ENCODE data around the gene CYTIP. TPM values are rescaled to one million over a fixed set of nuclear protein-coding genes. Genes with fewer than 3 reads are reported as not detected.
A peak's percentile ranks its signal among the peaks of the same experiment; 100 is the strongest.

CYTIP gene
- total RNA-seq, 1 experiment from 2014 or later: 1.5 TPM

DNA sequence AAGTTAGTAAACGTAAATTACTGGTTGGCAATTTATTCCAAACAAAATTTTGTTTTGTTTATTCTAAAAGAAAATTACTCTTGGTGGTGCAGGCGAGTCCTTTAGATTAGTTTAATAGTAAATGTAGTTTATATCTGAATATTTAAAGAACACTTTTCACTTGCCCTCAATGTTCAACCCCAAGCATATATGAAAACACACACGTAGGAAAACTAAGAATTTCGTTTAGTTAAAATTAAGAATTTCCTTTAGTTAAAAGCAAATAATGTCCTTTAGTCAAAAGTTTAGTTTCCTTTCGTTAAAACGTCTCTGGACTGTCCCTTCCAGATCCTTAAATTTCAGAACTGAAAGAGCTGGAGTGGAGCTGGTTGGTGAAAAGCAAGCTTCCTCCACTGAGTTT is 19.1 kb upstream of the CYTIP start:
- DNase-seq (ENCODE audit: low read depth): no peak

DNA sequence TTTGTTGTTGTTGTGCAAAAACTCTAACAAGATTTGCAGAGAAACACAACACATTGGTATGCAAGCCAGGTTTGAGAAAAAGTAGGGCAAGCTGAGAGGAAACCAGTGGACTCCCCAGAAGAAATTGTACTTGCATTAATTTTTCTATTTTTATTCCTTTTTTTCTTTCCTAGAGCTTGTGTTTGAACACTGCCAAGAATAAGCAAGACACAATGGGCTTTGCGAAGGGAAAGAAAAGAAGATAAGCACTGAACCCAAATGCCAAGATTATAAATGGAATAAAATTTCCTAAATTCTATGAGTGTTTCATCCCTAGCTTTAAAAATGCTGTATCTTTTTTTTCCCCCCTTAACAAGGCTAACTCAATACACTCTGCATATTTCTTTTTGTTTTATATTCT is 17.0 kb upstream of the CYTIP start:
- DNase-seq (ENCODE audit: low read depth): no peak

DNA sequence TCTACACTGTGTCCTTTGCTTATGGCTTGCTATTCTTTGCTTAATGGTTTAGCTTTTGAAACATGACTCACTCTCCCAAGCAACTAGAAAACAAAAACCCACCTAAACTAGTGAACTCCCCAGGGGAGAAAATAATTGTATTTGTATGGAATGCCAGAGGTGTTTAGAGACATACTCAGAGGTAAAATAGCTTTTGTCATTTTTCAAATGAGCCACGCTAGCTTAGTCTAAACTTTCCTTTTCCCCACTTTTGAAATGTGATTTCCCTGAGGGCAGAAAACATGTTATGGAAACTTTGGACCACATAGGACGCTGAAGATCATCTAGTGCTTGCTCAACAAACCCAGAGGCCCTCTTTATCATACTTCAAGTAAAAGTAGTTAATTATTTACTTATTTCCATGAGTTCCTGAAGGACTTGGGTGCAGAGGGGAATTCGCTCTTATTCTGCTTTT is 16.5 kb upstream of the CYTIP start:
- peak; percentile 82 for DNase-seq (ENCODE audit: low read depth)

DNA sequence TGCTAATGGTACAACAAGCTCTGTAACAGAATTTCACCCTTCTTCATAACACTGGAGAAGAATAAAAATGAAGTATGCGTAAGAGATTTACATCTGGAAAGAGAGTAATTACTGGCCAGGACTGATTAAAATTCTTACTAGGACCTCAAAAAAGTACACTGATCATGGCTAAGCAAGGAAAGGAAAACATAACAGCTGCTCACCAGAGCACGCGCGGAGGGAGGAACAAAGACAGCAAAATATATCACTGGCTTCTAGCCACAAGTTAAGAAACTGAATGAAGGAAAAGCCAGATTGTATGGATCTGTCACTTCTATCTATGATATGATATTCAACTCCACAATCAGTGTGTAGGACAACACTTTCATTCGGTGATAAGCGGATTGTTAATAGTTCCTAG is 15.6 kb upstream of the CYTIP start:
- DNase-seq (ENCODE audit: low read depth): no peak

DNA sequence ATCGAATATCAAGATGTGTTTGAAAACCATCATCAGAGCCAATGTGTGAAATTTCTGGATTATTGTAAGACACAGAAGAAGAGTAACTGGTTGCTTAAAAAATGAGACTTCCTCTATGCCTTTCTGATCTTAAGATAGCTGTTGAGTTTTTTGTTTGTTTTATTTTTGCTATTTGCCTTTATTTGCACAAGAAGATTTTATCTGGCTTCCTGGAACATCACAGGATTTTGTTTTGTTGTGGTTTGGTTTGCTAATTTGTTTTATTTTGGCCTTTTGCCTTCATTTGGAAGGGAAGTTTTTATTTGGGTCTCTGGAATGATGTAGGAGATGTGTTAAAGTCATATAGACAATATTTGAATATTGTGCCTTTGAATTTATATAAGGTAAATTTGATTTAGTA is 3.9 kb upstream of the CYTIP start:
- no peak for DNase-seq (ENCODE audit: low read depth)

DNA sequence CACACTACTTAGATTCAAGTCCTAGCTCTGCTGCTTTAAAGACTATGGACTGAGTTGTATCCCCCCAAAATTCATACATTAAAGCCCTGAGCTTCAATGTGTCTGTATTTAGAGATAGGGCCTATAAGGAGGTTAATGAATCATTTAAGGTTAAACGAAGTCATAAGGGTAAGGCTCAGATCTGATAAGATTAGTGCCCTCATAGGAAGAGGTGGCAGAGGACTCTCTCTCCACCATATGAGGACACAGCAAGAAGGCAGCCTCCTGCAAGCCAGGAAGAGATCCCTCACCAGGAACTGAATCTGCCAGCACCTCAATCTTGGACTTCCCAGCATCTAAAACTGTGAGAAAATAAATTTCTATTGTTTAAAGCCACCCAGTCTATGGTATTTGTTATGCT is 3.1 kb upstream of the CYTIP start:
- no peak for DNase-seq (ENCODE audit: low read depth)

DNA sequence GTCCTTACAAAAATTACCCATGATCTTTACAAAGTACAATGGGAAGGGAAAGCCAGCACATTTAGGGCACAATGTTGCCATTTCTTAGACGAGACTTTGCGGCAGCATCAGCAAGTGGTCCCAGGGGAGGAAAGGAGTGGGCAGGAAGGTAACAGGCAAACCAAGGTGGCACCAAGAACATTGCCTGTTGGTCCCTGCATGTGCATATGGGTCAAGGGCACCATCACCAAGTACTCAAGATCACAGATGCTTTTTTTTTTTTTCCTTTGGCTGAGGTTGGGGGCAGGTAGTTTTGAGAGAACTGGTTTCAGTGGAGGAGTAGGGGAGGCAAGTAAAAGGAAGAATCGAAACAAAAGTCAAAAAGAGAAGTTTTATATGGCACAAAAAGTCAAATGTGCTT is 752 bp upstream of the CYTIP start:
- no peak for DNase-seq (ENCODE audit: low read depth)

DNA sequence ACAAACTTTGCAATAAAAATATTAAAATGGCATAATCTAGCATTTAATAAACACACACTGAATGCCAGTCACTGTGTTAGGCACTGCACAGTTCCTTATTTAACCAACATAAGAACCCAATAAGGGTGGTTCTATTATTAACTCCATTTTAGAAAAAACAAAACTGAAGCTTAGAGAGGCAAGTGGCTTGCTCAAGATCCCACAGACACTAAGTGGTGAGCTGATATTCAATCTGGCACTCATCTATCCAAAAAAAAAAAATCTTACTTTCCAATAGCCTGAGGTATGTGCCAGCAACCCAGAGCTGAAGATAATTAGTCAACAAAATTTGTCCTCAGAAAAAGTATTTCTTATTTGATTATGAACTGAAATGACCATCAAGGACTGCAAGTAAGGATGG is 799 bp downstream of the CYTIP start:
- no peak for DNase-seq (ENCODE audit: low read depth)

DNA sequence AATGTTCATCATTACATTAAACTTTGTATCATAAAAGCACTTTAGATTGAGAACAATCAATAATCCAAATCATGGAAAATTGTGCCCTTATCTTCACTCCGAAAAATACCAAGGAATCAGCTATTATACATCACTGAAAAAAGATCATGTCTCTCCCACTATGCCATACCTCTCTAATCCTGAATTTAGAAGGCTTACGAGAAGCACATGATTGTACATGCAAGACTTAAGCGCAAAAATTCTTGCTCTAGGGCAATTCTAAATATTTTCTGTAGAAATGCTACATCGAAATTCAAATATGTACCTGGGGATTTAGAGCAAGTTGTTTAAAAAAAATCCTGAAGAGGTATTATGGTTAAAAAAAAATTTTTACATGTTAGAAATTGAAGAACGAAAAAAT is 1.3 kb downstream of the CYTIP start:
- no peak for DNase-seq (ENCODE audit: low read depth)

DNA sequence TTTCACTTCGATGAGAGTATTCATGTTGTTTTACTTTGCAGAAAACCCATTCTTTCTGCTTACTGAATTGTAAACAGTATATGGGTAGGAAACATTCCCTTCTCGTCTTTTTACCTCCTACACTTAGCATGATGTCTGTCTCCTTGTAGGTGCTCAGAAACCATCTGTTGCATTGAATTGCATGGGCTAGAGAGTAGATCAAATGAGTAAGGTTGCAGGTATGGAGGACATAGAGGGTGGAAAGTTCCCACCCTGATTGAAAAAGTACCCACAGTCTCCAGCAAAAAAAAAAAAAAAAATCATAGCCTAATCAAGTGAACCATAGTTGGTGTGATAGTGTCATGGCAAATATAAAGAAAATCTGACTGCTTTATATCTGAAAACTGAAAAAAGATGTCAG is 1.7 kb downstream of the CYTIP start:
- DNase-seq (ENCODE audit: low read depth): no peak

DNA sequence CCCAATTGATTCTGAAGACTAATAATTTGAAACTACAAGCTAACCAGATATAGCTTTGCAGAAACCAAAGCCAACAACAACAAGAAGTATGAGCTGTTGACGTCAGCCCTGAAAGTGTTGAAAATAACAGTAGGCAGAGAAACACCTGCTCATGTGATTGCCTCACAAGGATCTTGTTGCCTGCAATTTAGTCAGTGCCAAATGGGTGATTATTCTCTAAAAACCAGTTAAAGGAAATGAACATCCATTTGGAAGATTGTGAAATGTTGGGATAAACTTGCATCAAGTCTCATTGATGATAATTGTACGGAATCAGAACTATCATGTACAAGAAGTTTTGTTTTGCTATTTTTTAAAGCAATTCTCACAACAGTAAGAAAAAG is 2.8 kb downstream of the CYTIP start:
- no peak for DNase-seq (ENCODE audit: low read depth)

DNA sequence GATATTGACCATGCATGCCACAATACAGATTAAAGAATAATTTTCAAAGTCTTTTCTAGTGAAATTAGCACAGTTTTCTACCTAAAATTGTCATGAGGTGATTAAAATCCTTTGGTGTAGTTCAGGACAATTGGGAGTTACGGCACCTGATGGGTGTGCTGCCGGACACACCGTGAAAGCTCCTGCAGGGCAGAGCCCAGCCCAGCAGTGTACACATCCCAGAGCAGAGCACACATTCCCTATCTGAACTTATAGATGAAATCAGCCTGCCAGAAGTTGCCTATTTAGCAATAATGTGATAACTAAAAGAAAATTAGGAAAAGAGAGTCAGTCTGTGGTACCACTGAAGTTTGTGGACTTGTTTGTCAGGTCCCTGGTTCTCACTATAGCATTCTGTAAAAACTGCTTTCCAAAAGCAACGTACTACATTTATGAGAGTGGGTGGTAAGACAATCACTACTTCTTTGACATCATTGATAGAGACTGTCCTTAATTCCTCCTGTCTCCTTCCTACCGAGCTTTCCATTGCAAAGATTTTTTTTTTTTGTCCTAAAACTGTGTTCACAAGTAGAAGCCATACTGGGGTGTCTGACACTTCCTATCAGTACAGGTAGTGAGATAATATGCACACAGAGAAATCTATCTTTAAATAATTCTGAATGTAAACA is 3.4 kb downstream of the CYTIP start:
- DNase-seq (ENCODE audit: low read depth): no peak

DNA sequence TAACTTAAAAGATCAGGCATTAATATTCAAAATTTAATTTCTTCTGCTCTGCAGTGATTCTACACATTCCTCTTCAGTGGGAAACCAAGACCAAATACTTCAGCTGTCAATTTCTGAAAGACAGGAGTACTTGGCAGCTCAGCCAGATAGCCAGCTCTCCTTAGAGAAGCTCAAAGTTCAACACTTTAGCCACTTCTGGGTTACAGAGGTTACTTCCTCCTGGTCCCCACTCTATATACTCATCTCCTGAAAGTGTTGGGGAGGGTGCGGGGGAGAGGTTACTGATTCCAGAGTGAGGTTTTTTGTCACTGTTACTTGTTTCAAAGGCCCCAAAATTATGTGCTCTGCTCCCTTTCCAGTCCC is 4.1 kb downstream of the CYTIP start:
- no peak for DNase-seq (ENCODE audit: low read depth)

DNA sequence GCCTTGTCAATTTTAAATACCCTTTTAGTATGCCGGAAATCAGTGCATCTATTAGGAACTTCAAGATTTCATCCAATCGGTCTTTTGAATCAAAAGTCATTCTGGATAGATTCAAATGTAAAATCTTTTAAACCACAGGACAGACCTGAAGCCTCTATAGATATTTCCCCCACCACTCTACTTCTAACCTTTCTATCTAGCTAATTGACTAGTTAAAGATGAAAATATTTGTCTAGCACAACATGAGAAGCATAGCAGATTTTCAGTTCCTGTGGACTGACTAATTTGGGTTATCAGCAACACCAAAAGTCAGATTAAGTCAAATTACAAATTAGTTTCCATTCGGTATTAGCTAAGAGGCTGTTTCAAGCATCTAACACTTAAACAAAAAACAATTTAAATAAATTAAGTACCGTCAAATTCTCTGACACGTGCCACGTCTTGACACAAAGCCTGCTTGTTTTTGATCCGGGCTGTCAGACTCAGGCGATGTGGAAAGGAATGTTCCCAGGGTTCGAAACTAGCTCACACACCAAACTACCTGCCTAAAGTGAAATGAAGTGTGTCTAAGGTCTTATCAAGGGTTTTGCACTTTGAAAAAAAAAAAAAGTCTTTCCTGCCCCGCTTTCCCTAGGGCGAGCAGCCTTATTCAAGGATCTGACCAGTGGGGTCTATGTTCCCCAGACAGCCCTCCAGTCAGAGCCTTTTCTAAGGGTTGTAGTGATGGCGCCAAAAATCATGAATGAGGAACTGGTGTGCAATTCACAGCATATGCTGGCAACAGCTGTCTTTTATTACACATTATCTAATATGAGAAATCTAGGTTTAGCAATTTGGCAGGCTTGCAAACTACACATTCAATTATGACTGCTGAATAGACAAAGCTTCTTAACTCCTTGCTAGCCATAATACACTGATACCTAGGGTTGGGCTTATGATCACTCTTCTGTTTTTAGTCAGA is 4.7 kb downstream of the CYTIP start:
- no peak for DNase-seq (ENCODE audit: low read depth)

DNA sequence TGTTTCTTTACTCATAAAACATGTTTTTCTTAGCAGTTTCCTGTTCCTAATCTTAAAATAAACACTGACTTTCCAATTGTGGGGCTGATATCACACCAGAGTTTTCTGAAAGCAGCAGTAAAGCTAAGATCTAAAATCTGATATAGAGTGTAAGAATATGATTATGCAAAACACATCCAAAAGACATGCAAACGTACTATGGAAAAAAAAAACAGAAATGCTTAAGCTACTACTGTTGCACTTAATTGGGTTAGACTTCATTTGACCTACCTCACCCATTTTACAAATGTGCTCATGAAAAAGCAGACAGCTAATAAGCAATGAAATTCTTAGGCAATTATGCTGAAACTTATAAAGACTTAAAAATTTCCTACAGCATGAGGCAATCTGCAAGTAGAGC is 10.5 kb downstream of the CYTIP start:
- DNase-seq (ENCODE audit: low read depth): peak; percentile 13

DNA sequence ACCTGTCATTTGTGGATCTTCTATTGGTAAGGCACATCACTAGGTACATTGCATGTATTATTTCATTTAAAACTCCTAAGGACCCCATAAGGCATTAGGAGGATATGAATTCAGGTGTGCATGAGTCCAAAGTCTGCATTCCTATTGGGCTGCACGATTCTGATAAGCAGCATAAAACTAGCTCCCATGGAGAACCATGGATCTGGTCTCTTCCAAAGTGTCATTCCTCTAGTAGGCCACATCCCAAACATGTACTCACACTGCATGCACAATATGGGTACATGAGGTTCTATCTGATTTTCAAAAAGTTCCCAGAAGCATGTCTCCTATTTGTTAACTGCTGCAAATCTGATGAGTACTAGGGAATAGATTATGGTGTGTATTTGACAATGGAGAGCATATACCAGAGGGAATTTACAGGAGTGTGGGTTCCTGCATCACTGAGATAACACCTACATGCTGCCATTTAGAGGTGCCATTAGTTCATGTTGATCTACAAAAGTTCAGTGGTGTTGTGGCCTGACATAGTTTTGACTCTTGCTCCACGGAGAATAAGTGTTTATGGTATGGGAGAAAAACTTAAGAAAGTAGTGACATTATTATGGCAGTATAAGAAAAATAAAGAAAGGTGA is 11.3 kb downstream of the CYTIP start:
- DNase-seq (ENCODE audit: low read depth): no peak

DNA sequence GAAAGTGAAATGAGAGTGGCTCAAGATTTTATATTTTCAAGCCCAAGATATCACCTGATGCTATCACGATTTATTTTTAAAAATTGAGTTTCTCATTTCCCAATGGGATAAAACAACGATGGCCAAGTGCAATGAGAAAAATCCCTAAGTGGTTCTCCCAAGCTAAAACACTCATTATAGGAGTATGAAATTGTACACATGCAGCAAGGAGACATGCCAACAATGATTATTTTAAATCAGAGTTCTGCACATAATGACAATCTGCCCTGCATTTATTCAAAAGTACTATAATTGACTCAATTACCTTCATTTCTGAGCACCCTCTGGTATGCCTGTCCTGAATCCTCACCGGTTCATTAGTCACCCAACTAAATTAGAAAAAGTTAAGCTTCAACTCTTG is 12.7 kb downstream of the CYTIP start:
- DNase-seq (ENCODE audit: low read depth): no peak

DNA sequence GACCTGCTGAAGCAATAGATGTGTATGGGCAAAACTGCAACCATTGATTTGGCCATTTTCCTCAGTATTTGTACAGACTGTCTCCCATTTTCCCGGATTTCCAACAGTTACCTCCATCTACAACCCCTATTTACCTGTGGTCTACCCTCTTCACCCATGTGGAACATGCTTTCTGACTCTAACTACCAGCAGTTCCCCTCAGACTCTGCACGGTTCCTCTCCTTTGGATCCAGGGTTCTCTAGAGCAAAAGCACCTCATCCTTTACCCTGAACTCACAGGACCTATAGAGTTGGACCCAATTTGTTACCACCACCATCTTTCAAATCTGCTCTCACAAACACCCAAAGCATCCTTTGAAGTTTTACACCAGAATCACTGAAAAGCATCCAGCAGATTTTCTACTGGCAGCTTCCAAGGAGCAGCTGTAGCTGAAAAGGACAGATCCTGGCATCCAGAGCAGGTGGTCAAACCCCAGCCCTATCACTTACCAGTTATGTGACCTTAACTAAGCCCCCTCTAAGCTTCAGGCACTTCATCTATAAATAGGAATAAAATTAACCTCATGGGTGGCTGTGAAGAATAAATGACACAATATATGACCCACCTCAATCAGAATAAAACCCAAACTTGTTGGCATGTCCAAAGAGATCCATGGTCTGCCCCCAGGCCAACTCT is 15.3 kb downstream of the CYTIP start:
- DNase-seq (ENCODE audit: low read depth): no peak

DNA sequence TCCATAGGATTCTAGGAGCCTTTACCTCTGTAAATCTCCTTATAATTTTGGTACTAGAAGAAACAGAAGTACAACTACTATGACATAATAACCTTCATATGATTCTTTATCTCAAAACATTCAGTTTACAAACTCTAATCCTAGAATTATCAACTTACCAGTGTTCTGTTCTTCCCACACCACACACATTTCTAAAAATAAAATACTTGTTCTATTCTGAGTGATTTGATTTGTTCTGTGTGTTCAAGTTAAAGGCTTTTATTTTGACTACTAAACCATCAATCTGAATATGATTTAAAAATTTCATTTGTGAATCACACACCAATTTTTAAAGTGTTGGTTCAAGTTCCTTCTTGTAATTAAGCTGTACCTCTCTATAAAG is 16.0 kb downstream of the CYTIP start:
- no peak for DNase-seq (ENCODE audit: low read depth)

DNA sequence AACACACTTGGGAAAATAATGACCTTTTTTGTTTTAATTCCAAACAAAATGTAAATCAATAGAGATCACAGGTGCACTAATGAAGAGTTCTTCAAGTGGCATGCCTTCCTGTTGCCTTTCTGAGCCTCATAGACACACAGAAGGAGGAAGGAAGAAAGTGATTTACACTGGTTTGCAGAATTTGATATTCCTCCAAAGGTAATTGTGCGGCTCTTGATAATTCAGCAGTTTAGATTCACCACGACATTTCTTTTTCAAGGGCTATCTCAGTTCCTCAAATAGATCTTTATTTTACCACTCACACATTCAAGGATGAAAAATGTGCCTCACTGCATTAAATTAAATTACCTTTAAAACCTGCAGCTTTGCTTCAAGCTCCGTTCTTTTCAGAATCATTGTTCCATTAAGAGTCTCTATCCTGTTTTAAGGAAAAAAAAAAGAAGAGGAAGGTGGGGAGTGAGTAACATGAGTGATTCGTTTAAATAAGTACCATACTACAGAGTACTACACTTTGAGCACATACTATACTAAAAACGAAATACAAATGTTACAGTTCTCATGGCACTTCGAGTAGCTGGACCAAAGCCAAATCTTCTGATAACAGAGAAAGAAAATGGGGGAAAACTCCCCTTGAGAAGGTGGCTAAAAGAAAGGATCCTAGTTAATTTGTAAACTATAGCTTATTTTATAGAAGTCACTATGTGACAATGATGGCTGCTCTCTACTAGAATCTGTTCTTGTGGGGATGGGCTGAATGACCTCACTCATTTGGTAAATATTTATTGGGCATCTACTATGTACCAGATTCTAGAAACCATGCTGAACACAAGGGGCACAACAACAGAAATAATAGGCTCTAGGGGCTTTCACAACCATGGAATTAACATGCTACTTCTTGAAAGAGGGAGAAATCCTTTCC is 16.6 kb downstream of the CYTIP start:
- no peak for DNase-seq (ENCODE audit: low read depth)

DNA sequence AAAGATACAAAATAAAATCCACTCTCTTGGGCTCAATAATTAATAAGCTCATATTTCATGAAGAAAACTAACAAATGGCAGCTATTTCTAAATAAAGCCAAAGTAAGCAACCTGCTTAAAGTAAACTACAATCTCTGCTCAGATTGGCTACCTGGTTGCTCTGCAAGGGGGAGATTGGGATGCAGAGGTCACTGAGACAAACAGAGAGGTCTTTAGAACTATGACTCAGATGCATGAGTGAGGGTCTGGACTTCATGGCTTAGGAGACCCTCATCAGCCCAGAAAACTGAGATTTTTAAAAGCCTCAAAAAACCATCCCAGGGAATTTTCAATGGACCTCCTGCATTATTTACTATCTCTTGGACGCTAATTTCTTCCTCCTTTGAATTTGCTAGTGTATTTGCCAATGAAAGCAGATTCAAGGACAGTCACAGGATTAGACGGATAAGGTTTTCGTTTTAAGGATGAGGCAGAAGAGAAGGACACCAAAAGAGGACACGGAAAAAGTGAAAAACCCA is 17.4 kb downstream of the CYTIP start:
- DNase-seq (ENCODE audit: low read depth): no peak

Measured in M059J (cell line).